ENCODE data around the gene ABHD15.
"Not testable (repeated sequence)": the region's sequence is repeated elsewhere in the genome, so short reads cannot be mapped to it uniquely, and the experiment has no call there.

DNA sequence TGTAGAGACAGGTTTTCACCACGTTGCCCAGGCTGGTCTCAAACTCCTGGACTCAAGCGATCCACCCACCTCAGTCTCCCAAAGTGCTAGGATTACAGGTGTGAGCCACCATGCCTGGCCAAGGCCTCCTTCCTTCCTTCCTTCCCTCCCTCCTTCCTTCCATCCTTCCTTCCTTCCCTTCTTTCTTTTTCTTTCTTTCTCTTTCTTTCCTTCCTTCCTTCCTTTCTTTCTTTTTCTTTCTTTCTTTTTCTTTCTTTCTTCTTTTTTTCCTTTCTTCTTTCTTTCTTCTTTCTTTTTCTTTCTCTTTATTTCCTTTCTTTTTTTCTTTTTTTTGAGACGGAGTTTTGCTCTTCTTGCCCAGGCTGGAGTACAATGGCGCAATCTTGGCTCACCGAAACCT lies 8.7 kb downstream of the ABHD15 start:
- TF ChIP-seq POLR2A, POLR2AphosphoS5 (IDR thresholded peaks at IDR 0.05): not testable (repeated sequence)
- TF ChIP-seq, protein P1, sequence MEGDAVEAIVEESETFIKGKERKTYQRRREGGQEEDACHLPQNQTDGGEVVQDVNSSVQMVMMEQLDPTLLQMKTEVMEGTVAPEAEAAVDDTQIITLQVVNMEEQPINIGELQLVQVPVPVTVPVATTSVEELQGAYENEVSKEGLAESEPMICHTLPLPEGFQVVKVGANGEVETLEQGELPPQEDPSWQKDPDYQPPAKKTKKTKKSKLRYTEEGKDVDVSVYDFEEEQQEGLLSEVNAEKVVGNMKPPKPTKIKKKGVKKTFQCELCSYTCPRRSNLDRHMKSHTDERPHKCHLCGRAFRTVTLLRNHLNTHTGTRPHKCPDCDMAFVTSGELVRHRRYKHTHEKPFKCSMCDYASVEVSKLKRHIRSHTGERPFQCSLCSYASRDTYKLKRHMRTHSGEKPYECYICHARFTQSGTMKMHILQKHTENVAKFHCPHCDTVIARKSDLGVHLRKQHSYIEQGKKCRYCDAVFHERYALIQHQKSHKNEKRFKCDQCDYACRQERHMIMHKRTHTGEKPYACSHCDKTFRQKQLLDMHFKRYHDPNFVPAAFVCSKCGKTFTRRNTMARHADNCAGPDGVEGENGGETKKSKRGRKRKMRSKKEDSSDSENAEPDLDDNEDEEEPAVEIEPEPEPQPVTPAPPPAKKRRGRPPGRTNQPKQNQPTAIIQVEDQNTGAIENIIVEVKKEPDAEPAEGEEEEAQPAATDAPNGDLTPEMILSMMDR (IDR thresholded peaks at IDR 0.05 in 8 of 11, conservative IDR thresholded peaks at IDR 0.05 in 3 of 11) = not testable (repeated sequence)

Measured in spleen (tissue), 7 donors.